ENCODE results near the gene PTPMT1. TPM values are rescaled to one million over a fixed set of nuclear protein-coding genes. Genes with fewer than 3 reads are reported as not detected.

The PTPMT1 gene
- total RNA-seq, 4 donors from 2014 or later: 67.7 to 92.3 (median 78.7) TPM

- H3K27ac ChIP-seq: peak within 1 kb of the TSS in 2 of 4 donors; percentile 21 to 28
- peaks cover 24 to 44% (median 34%) of the 10 kb centered on the region in 3 donors for H3K36me3 ChIP-seq
- H3K27me3 ChIP-seq: peaks cover 0 to 25% (median 0%) of the 10 kb centered on the region in 4 donors
- H3K4me3 ChIP-seq: no peak within 1 kb of the TSS
- WGBS, 2 donors: 53 to 72% methylated on average over 4 to 6 of the region's 12 CpGs
- H3K9me3 ChIP-seq: peaks cover 0 to 4% (median 0%) of the 10 kb centered on the region in 3 donors
- peaks cover 0 to 13% (median 0%) of the 10 kb centered on the region in 3 donors for H3K4me1 ChIP-seq
- TF ChIP-seq POLR2A (IDR thresholded peaks at IDR 0.05) (no peak), CTCF (IDR thresholded peaks at IDR 0.05) (no peak)
- DNase-seq: no peak
- intact Hi-C loops (cut with DNase I): no loop called here
Measured at GRCh38 chr11:47586098-47586855, 20.9 kb downstream of the PTPMT1 start, which contains the start of gene FAM180B. TSS of gene FAM180B (plus strand) at chr11:47586678. CDS start at chr11:47586769, 91 bp downstream.

DNA sequence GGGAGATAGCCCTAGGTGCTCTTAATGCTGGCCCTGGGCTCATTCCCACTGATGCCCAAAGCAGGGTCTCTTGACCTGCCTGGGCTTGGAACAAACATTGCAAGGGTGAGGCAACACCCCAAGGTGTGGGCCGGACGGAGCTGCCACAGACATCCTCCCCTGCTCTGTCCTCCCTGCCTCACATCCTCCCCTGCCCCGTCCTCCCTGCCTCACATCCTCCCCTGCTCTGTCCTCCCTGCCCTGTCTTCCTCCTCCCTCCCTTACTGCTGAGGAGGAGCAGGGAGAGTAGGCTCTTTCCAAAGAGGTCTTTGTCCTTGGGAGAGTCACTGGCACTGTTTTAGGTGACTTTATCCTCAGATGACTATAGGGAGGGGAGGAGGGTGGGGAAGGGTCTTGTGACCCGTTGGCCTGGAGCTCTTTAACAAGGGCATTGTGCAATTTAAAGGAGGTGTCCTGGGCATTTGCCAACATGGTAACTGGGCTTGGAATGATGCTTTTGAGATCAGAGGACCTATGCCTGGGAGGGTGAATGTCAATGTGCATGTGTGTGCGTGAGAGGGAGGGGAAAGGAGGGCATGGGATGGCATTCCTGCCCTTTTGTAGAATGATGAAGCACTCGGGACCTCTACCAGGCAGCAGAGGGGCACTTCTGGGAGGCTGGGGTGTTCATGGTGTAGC, 21.8 kb downstream of the PTPMT1 start:
- H3K4me1 ChIP-seq: peaks cover 0 to 13% (median 0%) of the 10 kb centered on the region in 3 donors
- H3K36me3 ChIP-seq: peaks cover 15 to 35% (median 25%) of the 10 kb centered on the region in 3 donors
- intact Hi-C loops (cut with DNase I): no loop called here
- 60 to 63% methylated on average over 3 to 6 of the region's 6 CpGs for WGBS, 2 donors
- H3K27me3 ChIP-seq: peaks cover 0 to 34% (median 0%) of the 10 kb centered on the region in 4 donors
- H3K4me3 ChIP-seq: no peak overlapping the region
- H3K27ac ChIP-seq: peak overlapping the region in 2 of 4 donors; percentile 21 to 28
- DNase-seq: no peak
- TF ChIP-seq CTCF (IDR thresholded peaks at IDR 0.05) (no peak), POLR2A (IDR thresholded peaks at IDR 0.05) (no peak)
- H3K9me3 ChIP-seq: peaks cover 0 to 4% (median 0%) of the 10 kb centered on the region in 3 donors

DNA sequence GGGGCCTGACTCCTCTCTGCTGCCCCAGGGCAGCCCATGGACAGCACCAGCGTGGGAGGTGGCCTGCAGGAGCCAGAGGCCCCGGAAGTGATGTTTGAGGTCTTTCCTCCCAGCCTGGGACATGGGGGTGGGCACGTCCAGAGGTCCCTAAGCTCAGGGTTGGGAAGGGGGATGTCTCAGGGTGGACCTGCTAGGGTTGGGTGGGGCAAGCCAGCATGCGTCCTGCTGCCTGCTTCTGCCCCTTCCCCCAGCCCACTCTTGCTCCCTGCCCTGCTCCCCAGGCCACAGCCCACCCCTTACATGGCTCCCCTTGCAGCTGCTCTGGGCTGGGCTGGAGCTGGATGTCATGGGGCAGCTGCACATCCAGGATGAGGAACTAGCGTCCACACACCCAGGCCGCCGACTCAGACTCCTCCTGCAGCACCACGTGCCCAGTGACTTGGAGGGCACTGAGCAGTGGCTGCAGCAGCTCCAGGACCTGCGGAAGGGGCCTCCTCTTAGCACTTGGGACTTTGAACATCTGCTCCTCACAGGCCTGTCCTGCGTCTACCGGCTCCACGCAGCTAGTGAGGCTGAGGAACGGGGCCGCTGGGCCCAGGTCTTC, 22.4 kb downstream of the PTPMT1 start:
- Histone ChIP-seq H3K36me3 (peaks cover 9 to 29% (median 19%) of the 10 kb centered on the region in 3 donors), H3K27ac (peak overlapping the region in 2 of 4 donors; percentile 21 to 28), H3K4me1 (peaks cover 0 to 13% (median 0%) of the 10 kb centered on the region in 3 donors), H3K9me3 (peaks cover 0 to 4% (median 0%) of the 10 kb centered on the region in 3 donors), H3K27me3 (peaks cover 0 to 40% (median under 1%) of the 10 kb centered on the region in 4 donors), H3K4me3 (no peak overlapping the region)
- WGBS, 2 donors: 47 to 82% methylated on average over 4 to 11 of the region's 14 CpGs
- no peak for TF ChIP-seq CTCF (IDR thresholded peaks at IDR 0.05)
- TF ChIP-seq POLR2A (IDR thresholded peaks at IDR 0.05): no peak
- intact Hi-C loops (cut with DNase I): no loop called here
- DNase-seq: no peak

DNA sequence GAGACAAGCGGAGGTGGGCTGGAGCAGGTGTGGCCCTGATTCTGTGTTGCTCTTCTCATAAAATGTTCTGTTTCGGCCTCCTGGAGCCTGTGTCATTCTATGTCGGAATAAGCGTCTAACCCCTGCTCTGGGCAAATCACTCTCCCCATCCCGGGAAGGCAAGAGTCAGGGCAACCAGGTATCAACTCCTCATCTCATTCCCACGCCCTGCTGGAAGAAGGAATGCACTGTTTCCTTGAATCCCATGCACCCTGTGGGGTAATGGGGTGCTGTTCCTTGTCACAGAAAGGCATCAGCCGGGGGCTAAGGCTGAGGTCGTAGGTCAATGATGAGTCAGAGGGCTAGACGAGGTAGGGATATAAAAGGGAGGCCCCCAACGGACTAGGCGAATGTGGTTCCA, 23.7 kb downstream of the PTPMT1 start:
- peaks cover 4 to 25% (median 6%) of the 10 kb centered on the region in 3 donors for H3K4me1 ChIP-seq
- H3K9me3 ChIP-seq: peaks cover 0 to 4% (median 0%) of the 10 kb centered on the region in 3 donors
- TF ChIP-seq POLR2A (IDR thresholded peaks at IDR 0.05) (no peak), CTCF (IDR thresholded peaks at IDR 0.05) (no peak)
- peaks cover 0 to 16% (median 6%) of the 10 kb centered on the region in 3 donors for H3K36me3 ChIP-seq
- intact Hi-C loops (cut with DNase I): no loop called here
- H3K4me3 ChIP-seq: peak overlapping the region in 3 of 4 donors; percentile 25 to 60 (median 36)
- no peak for DNase-seq
- H3K27ac ChIP-seq: peak overlapping the region in 1 of 4 donors; percentile 19
- H3K27me3 ChIP-seq: peaks cover 0 to 53% (median 7%) of the 10 kb centered on the region in 4 donors
- WGBS, 2 donors: 73 to 76% methylated on average over 10 of the region's 11 CpGs
